Left kidney (tissue), 2 donors: ENCODE results near the gene RABGEF1. TPM values are rescaled to one million over a fixed set of nuclear protein-coding genes. Genes with fewer than 3 reads are reported as not detected.
A peak's percentile ranks its signal among the peaks of the same experiment; 100 is the strongest.
"Not testable (repeated sequence)": the region's sequence is repeated elsewhere in the genome, so short reads cannot be mapped to it uniquely, and the experiment has no call there.

ENCODE experiments used
- DNase-seq: peaks from one replicate; pipeline ENCODE4 v3.0.0-alpha.2; 2013
- polyA plus RNA-seq: library from polyadenylated mRNA; unstranded; fragments of 120-200 nt; gene quantifications from one replicate; pipeline ENCODE4 v1.2.1, GENCODE V29; 2013; ENCODE audit not compliant: insufficient read length

The RABGEF1 gene
- polyA plus RNA-seq, 1 donor: 38.1 TPM

DNA sequence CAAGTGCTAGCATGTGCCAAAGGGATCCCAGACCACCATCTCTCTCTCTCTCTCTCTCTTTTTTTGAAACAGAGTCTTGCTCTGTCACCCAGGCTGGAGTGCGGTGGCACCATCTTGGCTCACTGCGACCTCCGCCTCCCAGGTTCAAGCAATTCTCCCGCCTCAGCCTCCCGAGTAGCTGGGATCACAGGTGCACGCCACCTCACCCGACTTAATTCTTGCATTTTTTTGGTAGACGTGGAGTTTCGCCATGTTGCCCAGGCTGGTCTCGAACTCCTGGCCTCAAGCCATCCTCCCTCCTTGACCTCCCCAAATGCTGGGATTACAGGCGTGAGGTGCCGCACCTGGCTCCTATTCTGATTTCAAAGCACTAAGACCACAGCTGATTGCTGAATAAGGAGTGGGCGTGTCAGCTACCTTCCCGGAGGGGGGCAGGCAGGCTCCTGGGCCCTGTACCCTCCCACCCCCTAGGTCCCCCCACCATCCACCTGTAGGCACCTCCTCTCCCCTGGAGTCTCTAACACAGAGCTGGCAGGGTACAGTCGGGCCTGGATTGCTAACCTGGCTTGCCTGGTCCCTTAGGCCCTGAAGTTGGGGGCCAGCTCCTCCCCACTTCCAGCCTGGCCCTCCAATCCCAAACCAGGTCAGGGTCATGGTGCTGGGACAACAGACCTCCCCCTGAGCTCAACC lies 74.8 kb downstream of the RABGEF1 start:
- not testable (repeated sequence) for DNase-seq

GRCh38 chr7:66815951-66816350 lies 75.4 kb downstream of the RABGEF1 start:
- no peak for DNase-seq

GRCh38 chr7:66816658-66817057 lies 76.1 kb downstream of the RABGEF1 start:
- DNase-seq: not testable (repeated sequence)

DNA sequence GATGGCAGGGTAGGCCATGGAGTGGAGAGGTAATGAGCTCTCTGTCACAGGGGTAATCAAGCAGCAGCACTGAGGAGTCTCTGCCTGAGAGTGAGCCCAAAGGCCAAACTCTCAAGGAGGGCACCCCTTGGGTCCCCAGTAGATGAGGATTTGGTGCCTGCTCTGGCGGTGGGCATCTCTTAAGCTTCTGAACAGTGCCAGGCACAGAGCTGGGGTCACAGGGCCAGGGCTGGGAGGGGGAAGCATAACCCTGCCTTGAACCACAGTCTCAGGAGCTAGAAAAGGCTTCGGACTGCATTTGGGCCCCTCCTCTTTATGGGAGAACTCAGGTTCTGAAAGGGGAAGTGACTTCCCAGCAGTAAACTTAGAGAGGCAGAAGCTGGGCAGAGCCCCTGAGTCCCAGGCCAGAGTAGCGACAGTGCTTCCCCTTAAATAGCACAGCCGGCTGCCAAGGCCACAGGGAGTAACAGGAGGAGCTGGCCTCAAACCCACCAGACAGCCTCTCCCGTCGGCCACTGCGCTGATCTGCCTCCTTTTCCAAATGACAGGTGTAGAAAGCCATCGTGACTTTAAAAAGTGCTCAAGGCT lies 76.8 kb downstream of the RABGEF1 start:
- DNase-seq: not testable (repeated sequence)

DNA sequence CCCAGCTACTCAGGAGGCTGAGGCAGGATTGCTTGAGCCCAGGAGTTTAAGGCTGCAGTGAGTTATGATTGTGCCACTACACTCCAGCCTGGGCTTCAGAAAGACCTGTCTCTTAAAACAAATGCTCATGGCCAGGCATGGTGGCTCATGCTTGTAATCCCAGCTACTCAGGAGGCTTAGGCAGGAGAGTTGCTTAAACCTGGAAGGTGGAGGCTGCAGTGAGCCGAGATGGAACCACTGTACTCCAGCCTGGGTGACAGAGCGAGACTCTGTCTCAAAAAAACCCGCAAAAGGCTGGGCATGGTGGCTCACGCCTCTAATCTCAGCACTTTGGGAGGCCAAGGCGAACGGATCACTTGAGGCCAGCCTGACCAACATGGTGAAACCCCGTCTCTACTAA lies 77.4 kb downstream of the RABGEF1 start:
- DNase-seq: not testable (repeated sequence)

DNA sequence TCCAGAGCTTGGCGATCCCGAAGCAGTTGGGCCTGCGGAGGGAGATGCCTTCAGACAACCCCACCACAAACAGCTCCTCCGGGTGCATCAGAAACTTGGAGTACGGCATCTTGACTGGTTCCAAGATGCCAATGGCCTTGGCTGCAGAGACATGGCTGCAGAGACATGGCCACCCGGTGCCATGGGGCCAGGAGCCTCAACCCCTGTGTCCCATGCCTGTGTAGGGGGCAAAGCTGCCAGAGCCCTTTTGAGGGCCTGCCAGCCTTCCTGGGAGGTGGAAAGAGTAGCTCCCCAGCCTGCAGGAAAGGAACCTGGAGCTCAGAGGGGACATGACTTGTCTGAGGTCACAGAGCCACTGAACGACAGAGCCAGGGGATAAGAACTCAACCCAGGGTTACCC lies 83.5 kb downstream of the RABGEF1 start:
- DNase-seq: no peak

GRCh38 chr7:66825538-66825937 lies 85.0 kb downstream of the RABGEF1 start:
- DNase-seq: not testable (repeated sequence)

- DNase-seq: no peak
Observed at GRCh38 chr7:66826649-66827048, 86.1 kb downstream of the RABGEF1 start.

GRCh38 chr7:66830976-66831375 lies 90.4 kb downstream of the RABGEF1 start:
- not testable (repeated sequence) for DNase-seq

- DNase-seq: no peak
Observed at GRCh38 chr7:66832531-66833351, 92.2 kb downstream of the RABGEF1 start.

- no peak for DNase-seq
Observed at GRCh38 chr7:66837007-66837406, 96.5 kb downstream of the RABGEF1 start.

DNA sequence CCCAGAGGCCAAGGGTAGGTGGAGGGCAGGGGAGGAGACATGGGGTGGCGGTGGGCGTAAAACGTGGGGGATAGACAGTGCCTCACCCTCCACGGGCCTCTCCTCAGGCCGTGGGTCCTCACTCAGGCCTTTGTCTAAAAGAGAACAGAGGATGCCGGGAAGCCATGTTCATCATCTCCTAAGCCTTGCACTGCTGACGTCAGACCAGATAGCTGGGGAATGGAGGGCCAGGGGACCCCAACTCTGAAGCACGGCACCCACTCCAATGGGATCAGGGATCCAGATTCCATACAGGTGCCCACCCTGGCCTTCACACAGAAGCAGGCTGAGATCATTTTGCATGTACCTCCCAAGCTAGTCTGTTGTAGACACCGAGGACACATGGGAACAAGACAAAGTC lies 97.1 kb downstream of the RABGEF1 start:
- no peak for DNase-seq

DNA sequence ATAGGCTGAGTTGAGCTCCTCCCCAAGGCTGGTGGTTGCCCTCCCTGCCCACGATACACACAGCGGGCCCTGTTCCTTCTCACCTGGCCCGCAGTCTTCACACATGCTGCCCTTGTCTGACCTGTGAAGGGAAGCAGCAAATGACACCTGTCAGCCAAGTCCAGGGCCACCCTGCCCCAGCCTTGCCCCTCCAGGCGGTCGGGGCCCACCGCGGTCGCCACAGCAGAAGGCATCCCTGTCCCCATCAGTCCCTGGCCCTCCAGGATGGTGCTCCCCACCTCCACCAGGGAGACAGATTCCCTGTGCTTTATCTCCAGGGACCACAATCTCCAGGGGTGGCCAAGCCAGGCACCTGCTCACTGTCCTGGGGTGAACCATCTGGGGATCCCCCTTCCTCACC lies 99.3 kb downstream of the RABGEF1 start:
- no peak for DNase-seq

DNA sequence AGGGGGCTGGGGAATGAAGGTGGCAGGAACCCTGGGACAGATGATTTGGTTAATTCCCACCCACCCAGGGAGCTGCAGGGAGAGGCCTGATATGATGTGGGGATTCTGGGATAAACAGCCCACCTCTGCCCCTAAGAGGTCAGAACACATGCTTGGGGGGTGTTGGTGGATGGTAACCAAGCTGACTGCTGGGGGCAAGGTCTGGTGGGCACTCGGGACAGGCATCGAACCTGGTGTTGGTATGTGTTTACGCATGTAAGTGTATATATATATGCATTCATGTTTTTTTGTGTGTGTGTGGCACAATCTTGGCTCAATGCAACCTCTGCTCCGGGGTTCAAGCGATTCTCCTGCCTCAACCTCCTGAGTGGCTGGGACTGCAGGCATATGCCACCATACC lies 99.8 kb downstream of the RABGEF1 start:
- DNase-seq: no peak

DNA sequence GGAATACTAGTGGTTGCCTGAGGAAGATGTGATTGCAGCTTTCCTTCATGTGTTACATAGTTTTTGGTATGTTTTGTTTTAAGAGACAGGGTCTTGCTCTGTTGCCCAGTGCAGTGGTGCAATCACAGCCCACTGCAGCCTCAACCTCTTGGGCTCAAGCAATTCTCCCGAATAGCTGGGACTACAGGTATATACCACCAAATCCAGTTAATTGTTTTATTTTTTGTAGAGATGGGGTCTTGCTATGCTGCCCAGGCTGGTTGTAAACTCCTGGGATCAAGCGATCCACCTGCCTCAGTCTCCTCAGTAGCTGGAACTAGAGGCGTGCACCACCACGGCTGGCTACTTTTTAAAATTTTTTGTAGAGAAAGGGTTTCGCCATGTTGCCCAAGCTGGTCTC lies 101.4 kb downstream of the RABGEF1 start:
- DNase-seq: no peak

DNA sequence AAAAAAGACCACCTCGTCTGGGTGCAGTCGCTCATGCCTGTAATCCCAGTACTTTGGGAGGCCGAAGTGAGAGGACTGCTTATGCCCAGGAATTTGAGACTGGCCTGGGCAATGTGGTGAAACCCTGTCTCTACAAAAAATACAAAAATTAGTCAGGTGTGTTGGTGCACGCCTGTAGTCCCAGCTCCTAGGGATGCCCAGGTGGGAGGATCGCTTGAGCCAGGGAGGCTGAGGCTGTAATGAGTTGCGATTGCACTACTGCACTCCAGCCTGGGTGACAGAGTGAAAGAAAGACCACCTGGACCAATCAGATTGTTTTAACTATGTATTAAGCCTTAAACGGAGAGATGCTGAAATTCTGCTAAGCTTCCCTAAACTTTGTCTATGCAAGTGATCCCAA lies 103.0 kb downstream of the RABGEF1 start:
- DNase-seq: not testable (repeated sequence)

DNA sequence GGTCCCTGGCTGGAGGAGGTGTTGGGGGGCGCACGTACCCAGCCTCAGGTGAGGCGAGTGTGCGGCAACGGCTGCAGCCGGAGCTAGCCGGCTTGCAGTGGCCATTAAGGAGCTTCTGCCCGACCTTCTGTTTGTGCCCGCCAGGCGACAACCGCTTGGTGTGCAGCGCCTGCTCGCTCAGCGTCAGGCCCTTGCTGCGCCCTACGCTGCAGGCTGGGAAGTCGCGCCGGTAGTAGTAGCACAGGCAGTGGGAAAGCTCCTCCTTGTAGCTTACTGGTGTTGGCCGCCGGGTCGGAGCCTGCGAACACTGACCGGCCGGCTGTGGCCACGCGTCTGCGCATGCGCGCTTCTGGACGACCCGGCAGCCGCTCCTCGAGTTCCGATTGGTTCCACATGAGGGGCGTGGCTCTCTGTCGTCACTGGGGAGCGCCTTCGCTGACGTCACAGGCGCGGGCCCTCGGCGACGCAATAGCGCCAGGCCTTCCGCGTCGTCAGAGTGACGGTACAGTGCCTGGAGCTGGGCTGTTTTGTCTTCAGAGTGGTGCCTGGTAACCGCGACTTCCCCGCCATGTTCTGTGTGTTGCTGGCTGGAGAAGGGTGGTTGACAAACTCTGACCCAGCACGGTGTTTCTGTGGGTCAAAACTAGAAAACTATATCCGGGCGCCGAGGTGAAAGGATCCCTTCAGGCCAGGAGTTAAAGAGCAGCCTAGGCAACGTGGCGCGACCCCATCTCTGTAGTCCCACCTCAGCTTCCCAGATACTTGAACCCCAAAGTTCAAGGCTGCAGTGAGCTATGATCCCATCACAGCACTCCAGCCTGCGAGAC lies 104.2 kb downstream of the RABGEF1 start:
- DNase-seq: peak; percentile 97

GRCh38 chr7:66845379-66846095 lies 105.0 kb downstream of the RABGEF1 start:
- no peak for DNase-seq

GRCh38 chr7:66846096-66846445 lies 105.5 kb downstream of the RABGEF1 start:
- DNase-seq: not testable (repeated sequence)

DNA sequence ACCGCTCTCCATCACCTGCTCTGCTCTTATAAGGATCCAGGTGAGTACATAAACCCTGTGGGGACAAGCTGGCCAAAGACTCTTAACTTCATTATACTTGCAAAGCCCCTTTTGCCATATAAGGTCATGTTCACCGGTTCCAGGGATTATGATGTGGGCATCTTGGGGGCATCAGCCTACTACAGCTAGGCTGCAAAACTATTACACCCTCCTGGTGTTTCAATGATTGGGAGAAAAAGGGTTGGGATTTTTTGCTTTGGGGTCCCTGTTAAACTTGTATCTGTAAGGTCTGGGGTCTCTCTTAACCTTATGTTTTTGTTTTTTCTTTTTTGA lies 107.0 kb downstream of the RABGEF1 start:
- DNase-seq: not testable (repeated sequence)

GRCh38 chr7:66847879-66848790 lies 107.6 kb downstream of the RABGEF1 start:
- DNase-seq: no peak
